Choroid plexus epithelial cell (primary cell): ENCODE data around the gene CPSF4.
"Not testable (repeated sequence)": the region's sequence is repeated elsewhere in the genome, so short reads cannot be mapped to it uniquely, and the experiment has no call there.

Experiments
- DNase-seq: peaks from one replicate; pipeline ENCODE4 v3.0.0-alpha.2; 2010; ENCODE audit warnings: low read depth
- H3K4me3 ChIP-seq: 2 replicates; pipeline ENCODE4 v1.5.1; 2011; ENCODE audit warnings: low read depth, mild to moderate bottlenecking, control low read depth, low read length, moderate library complexity
- CTCF ChIP-seq: conservative IDR thresholded peaks from 2 replicates; pipeline ENCODE4 v1.5.1; 2011; ENCODE audit warnings: low read depth, mild to moderate bottlenecking, control low read depth, inconsistent platforms, low read length, moderate library complexity

CPSF4 gene

GRCh38 chr7:99420986-99421385 is 17.8 kb upstream of the CPSF4 start:
- no peak for TF ChIP-seq CTCF
- no peak overlapping the region for H3K4me3 ChIP-seq
- no peak for DNase-seq

- no peak for DNase-seq
- no peak for TF ChIP-seq CTCF
- no peak overlapping the region for H3K4me3 ChIP-seq
These were observed 16.6 kb upstream of the CPSF4 start for GRCh38 chr7:99422186-99422585.

DNA sequence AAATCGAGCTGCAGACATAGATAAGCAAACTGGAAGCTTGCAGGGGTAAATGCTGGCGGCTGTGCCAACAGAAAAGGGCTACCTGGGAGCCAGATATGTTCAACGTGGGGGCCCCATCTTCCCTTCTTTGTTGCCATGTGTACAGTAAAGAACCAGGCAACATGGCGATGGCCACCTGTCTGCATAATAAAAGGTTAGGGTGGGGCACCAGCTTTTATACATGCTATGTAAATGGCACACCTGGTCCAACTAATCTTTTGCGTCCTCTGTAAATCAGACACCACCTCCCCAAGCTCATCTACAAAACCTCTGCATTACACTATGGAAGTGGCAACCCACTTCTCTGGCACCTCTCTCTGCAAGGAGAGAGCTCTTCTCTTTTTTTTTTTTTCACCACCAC is 16.1 kb upstream of the CPSF4 start:
- no peak overlapping the region for H3K4me3 ChIP-seq
- no peak for DNase-seq
- TF ChIP-seq CTCF: no peak

DNA sequence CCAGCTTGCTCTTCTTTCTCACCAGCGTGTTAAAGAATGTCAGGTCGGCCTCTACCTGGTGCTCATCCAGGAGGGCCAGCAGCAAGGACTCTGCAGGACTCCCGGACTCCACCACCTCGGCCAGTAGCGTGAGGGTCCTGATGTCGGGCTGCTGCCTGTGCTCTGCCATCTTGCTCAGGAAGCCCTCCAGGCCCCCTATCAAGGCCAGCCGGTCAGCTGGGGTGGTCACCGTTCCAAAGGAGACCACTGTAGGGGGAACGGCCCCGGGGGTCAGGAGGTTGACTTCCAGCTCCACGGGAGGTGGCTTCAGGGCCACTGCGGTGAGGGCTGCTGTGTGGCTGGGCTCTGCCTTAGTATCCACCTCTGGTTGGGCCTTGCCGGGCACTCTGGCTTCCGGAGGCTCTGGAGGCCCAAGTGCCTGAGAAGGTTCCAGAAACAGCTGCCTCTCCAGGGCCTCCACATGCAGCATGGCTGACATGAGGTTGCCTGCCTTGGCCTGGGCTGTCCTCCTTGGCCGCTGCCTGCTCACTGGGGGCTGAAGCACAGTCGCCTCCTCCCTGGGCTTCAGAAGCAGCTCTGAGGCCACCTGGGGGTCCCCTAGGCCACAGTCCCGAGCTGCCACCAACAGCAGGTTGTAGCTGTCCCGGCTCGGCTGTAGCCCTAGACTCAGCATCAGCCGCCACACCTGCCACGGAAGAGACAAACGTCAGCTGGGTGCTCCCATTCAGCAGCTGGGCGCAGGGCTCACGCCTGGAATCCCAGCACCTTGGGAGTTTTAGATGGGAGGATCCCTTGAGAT is 13.6 kb upstream of the CPSF4 start:
- no peak overlapping the region for H3K4me3 ChIP-seq
- no peak for DNase-seq
- no peak for TF ChIP-seq CTCF

DNA sequence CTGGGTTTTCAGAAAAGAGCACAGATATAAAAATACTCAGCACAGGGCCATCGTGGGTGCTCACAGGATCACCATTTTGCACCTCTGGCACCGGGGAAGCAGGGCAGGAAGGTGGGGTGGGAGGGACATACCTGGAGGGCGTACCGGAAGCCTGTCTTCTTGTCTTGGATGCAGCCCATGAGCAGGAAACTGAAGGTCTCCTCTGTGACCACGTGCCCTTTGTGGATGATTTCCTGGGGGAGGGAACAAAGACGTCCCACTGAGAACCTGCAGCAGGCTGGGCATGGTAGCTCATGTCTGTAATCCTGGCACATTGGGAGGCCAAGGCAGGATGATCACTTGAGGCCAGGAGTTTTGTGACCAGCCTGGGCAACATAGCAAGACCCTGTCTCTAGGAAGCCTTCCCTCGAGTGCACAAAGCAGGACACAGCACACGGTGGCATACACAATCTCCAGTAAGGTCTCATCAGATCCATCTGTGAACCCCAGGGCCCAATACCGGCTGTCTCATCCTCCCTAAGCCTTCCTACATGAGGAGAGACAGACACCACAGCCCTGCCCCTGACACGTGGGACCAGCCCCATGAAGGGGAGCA is 9.7 kb upstream of the CPSF4 start:
- no peak for TF ChIP-seq CTCF
- DNase-seq: no peak

GRCh38 chr7:99429756-99430155 is 9.0 kb upstream of the CPSF4 start:
- H3K4me3 ChIP-seq: no peak overlapping the region
- DNase-seq: no peak
- TF ChIP-seq CTCF: no peak

More for the DNA sequence above, 9.7 kb upstream of the CPSF4 start:
- no peak overlapping the region for H3K4me3 ChIP-seq

DNA sequence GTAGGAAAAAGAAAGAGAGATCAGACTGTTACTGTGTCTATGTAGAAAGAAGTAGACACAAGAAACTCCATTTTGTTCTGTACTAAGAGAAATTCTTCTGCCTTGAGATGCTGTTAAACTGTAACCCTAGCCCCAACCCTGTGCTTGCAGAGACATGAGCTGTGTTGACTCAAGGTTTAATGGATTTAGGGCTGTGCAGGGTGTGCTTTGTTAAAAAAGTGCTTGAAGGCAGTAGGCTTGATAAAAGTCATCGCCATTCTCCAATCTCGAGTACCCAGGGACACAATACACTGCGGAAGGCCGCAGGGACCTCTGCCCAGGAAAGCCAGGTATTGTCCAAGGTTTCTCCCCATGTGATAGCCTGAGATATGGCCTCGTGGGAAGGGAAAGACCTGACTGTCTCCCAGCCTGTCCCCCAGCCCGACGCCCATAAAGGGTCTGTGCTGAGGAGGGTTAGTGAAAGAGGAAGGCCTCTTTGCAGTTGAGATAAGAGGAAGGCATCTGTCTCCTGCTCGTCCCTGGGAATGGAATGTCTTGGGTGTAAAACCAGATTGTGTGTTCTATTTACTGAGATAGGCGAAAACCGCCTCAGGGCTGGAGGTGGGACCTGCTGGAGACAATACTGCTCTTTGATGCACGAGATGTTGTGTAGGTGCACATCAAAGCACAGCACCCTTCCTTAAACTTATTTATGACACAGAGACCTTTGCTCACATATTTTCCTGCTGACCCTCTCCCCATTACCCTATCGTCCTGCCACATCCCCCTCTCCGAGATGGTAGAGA is 6.8 kb upstream of the CPSF4 start:
- H3K4me3 ChIP-seq, DNase-seq: not testable (repeated sequence)
